Measurements from ENCODE around the gene ENG.
"Not testable (repeated sequence)": the region's sequence is repeated elsewhere in the genome, so short reads cannot be mapped to it uniquely, and the experiment has no call there.

The ENG gene

GRCh38 chr9:127848756-127849504 is 5.5 kb downstream of the ENG start:
- no peak for DNase-seq (ENCODE audit: extremely low read depth, low read depth)
- no peak for TF ChIP-seq CTCF (IDR thresholded peaks at IDR 0.05; ENCODE audit: low read depth, low read length, missing control alignments)
- no peak overlapping the region for H3K4me3 ChIP-seq (replicated peaks; ENCODE audit: low read depth, low read length)

GRCh38 chr9:127847833-127848755 is 6.4 kb downstream of the ENG start:
- TF ChIP-seq CTCF (IDR thresholded peaks at IDR 0.05; ENCODE audit: low read depth, low read length, missing control alignments): no peak
- no peak overlapping the region for H3K4me3 ChIP-seq (replicated peaks; ENCODE audit: low read depth, low read length)
- no peak for DNase-seq (ENCODE audit: extremely low read depth, low read depth)

GRCh38 chr9:127847178-127847510 is 7.3 kb downstream of the ENG start:
- no peak for TF ChIP-seq CTCF (IDR thresholded peaks at IDR 0.05; ENCODE audit: low read depth, low read length, missing control alignments)
- DNase-seq (ENCODE audit: extremely low read depth, low read depth): no peak
- H3K4me3 ChIP-seq (replicated peaks; ENCODE audit: low read depth, low read length): no peak overlapping the region

- DNase-seq (ENCODE audit: extremely low read depth, low read depth): no peak
- no peak overlapping the region for H3K4me3 ChIP-seq (replicated peaks; ENCODE audit: low read depth, low read length)
- TF ChIP-seq CTCF (IDR thresholded peaks at IDR 0.05; ENCODE audit: low read depth, low read length, missing control alignments): no peak
Observed at GRCh38 chr9:127846443-127847177, 7.8 kb downstream of the ENG start.

GRCh38 chr9:127845619-127846018 is 8.8 kb downstream of the ENG start:
- DNase-seq (ENCODE audit: extremely low read depth, low read depth); H3K4me3 ChIP-seq (replicated peaks; ENCODE audit: low read depth, low read length): not testable (repeated sequence)

- DNase-seq (ENCODE audit: extremely low read depth, low read depth): no peak
- no peak overlapping the region for H3K4me3 ChIP-seq (replicated peaks; ENCODE audit: low read depth, low read length)
- no peak for TF ChIP-seq CTCF (IDR thresholded peaks at IDR 0.05; ENCODE audit: low read depth, low read length, missing control alignments)
Observed at GRCh38 chr9:127844821-127845359, 9.6 kb downstream of the ENG start.
